Activated B cell treated with CpG ODN at 0.5 μM for 24 hours (primary cell): ENCODE results near the gene ADAM22. TPM values are rescaled to one million over a fixed set of nuclear protein-coding genes. Genes with fewer than 3 reads are reported as not detected.

Experiments used
- ATAC-seq: fragments of 200-7000 bp; cut with Tn5 transposase; one replicate; pipeline ENCODE4 v1.10.0; 2021; ENCODE audit warnings: low read depth, mild to moderate bottlenecking, moderate library complexity
- CTCF ChIA-PET: fragments of 350-600 bp; sonication (Branson Sonifier 250); formaldehyde crosslinking; loops from one replicate; lab custom pipeline; 2021; ENCODE audit warnings: antibody characterized with exemption; lab: Charles Lee
- POLR2A ChIA-PET: fragments of 350-600 bp; sonication (Branson Sonifier 250); formaldehyde crosslinking; loops from one replicate; lab custom pipeline; 2021; ENCODE audit warnings: antibody characterized with exemption; lab: Charles Lee
- DNase-seq: peaks from one replicate; pipeline ENCODE4 v3.0.0; 2022
- H3K27ac Mint-ChIP-seq: one replicate; pipeline ENCODE4 v1.8.0; 2020; ENCODE audit warnings: mixed read lengths
- H3K27me3 Mint-ChIP-seq: one replicate; pipeline ENCODE4 v1.8.0; 2021; ENCODE audit warnings: mixed read lengths
- H3K36me3 Mint-ChIP-seq: one replicate; pipeline ENCODE4 v1.8.0; 2021; ENCODE audit warnings: low read depth, mixed read lengths
- H3K4me1 Mint-ChIP-seq: one replicate; pipeline ENCODE4 v1.8.0; 2021; ENCODE audit warnings: mixed read lengths
- H3K4me3 Mint-ChIP-seq: one replicate; pipeline ENCODE4 v1.8.0; 2020; ENCODE audit warnings: mild to moderate bottlenecking, mixed read lengths
- H3K9me3 Mint-ChIP-seq: one replicate; pipeline ENCODE4 v1.8.0; 2020; ENCODE audit warnings: mixed read lengths
- intact Hi-C: fragments of 100-400 bp; cut with micrococcal nuclease; formaldehyde crosslinking; loops from one replicate; pipeline ENCODE4 v1.15.1; 2024
- total RNA-seq: library from RNA; stranded (reverse); gene quantifications from 2 replicates; pipeline ENCODE4 v1.2.3, GENCODE V29; 2022
- TF ChIP-seq, protein P1 (sequence below): fragments of 200-600 bp; IDR thresholded peaks from one replicate; pipeline ENCODE4 v1.8.0; 2022; ENCODE audit warnings: antibody characterized with exemption, mild to moderate bottlenecking

The ADAM22 gene
- total RNA-seq, 1 donor from 2014 or later, result 0.71 TPM

DNA sequence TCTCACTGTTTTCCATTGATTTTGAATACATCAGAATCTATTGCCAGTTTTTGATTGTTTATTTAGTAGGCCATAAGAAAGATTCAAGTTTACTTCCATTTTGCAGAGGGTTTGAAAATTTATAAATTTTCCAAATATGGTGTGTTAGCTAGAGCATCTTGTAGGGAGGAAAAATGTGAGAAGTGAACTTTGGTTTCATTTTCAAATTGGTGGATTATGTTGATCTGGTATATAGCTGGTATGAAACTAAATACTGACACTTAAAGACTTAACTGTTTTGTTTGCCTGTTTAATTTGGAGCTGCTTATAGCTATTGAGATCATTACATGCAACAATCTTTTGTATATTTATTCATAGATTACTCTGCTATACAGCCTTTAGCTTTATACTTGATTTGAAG lies 108.1 kb downstream of the ADAM22 start:
- POLR2A ChIA-PET, result no interaction called here
- no peaks in the 10 kb centered on the region for H3K27me3 Mint-ChIP-seq
- ATAC-seq, result no peak
- no peaks in the 10 kb centered on the region for H3K36me3 Mint-ChIP-seq
- H3K9me3 Mint-ChIP-seq, result no peaks in the 10 kb centered on the region
- peaks cover 8% of the 10 kb centered on the region for H3K4me1 Mint-ChIP-seq
- no peak overlapping the region for H3K4me3 Mint-ChIP-seq
- DNase-seq, result no peak
- CTCF ChIA-PET, result no interaction called here
- TF ChIP-seq, protein P1, sequence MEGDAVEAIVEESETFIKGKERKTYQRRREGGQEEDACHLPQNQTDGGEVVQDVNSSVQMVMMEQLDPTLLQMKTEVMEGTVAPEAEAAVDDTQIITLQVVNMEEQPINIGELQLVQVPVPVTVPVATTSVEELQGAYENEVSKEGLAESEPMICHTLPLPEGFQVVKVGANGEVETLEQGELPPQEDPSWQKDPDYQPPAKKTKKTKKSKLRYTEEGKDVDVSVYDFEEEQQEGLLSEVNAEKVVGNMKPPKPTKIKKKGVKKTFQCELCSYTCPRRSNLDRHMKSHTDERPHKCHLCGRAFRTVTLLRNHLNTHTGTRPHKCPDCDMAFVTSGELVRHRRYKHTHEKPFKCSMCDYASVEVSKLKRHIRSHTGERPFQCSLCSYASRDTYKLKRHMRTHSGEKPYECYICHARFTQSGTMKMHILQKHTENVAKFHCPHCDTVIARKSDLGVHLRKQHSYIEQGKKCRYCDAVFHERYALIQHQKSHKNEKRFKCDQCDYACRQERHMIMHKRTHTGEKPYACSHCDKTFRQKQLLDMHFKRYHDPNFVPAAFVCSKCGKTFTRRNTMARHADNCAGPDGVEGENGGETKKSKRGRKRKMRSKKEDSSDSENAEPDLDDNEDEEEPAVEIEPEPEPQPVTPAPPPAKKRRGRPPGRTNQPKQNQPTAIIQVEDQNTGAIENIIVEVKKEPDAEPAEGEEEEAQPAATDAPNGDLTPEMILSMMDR, result no peak
- no peak overlapping the region for H3K27ac Mint-ChIP-seq
- intact Hi-C loops, result no loop called here

DNA sequence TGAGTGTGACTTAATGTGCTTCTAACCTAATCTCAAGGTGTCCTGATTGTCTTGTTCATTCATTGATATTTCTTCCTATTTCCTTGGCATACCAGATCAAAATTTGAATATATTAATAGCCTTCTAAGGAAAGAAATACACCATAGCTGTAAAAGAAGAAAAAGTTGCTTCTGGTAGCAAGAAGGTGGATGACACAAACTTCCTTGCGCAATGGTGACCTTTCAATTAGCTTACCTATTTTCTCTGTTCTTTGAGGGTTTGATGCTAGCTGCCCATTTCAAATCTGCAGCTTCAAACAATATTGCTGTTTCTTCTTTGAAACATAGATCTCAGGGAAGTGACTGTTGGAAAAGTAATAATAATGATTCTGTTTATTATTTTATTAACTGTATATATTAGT lies 108.8 kb downstream of the ADAM22 start:
- Mint-ChIP-seq H3K4me3 (no peak overlapping the region), H3K9me3 (no peaks in the 10 kb centered on the region), H3K4me1 (peaks cover 8% of the 10 kb centered on the region), H3K27me3 (no peaks in the 10 kb centered on the region), H3K27ac (no peak overlapping the region), H3K36me3 (no peaks in the 10 kb centered on the region)
- intact Hi-C loops, result no loop called here
- ChIA-PET POLR2A (no interaction called here), CTCF (no interaction called here)
- ATAC-seq (no peak), DNase-seq (no peak)
- TF ChIP-seq, protein P1, result no peak

DNA sequence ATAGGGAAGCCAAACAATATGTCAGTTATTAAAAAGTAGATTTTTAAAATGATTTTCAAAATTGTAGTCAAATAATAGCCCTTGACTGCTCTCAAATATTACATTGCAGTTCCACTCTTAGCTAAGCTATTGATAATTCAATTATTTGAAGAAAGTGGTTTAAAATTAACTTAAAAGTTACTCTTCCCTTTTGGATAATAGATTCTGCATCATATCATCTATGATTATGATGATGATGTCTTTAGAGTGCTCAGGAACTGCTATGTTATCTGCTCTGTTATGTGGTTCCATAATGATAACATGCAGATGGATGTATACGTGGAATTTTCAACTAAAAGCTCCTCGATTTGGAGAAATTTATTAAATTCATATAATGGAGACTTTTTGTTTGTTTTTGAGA lies 110.0 kb downstream of the ADAM22 start:
- TF ChIP-seq, protein P1, result no peak
- no peak for ATAC-seq
- POLR2A ChIA-PET, result no interaction called here
- CTCF ChIA-PET, result no interaction called here
- H3K4me1 Mint-ChIP-seq, result peaks cover 8% of the 10 kb centered on the region
- no peaks in the 10 kb centered on the region for H3K27me3 Mint-ChIP-seq
- H3K9me3 Mint-ChIP-seq, result no peaks in the 10 kb centered on the region
- no peak for DNase-seq
- no peak overlapping the region for H3K4me3 Mint-ChIP-seq
- no peaks in the 10 kb centered on the region for H3K36me3 Mint-ChIP-seq
- intact Hi-C loops, result no loop called here
- H3K27ac Mint-ChIP-seq, result no peak overlapping the region

DNA sequence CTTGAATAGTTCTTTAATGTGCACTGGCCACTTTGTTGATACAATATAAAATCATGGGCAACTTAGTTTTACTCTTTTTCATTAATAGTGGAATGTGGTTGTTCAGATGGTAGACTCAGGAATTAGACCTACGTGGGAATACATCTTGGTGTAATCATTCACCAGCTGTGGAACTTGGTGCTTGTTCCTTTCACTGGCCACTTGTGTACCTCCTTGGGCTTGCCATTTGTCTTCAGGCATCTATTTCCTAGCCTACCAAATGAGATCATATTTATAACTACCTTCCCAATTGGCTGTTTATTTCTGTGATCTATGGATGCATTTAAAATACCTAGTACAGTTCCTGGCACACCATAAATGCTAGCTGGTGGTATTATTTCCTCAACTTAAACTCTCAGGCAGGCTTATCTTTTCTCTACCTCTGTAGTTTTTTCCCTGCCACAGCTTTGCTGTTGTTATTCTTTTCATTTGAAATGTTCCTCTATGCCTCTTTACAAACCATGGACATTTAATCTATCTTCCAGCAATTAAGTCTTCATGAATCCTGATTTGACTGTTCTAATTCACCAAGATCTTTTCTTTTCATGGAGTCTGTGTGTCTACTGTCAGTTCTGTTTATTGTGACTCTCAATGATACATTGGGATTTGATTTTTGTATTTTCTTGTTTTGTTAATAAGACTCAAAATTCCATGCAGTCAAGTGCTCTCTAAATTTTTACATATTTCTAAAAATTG lies 113.0 kb downstream of the ADAM22 start:
- Mint-ChIP-seq H3K4me3 (no peak overlapping the region), H3K4me1 (peaks cover 7% of the 10 kb centered on the region), H3K27ac (no peak overlapping the region), H3K9me3 (no peaks in the 10 kb centered on the region), H3K36me3 (no peaks in the 10 kb centered on the region), H3K27me3 (no peaks in the 10 kb centered on the region)
- POLR2A ChIA-PET, result no interaction called here
- DNase-seq (no peak), ATAC-seq (no peak)
- intact Hi-C loops, result no loop called here
- TF ChIP-seq, protein P1, result no peak
- CTCF ChIA-PET, result no interaction called here

DNA sequence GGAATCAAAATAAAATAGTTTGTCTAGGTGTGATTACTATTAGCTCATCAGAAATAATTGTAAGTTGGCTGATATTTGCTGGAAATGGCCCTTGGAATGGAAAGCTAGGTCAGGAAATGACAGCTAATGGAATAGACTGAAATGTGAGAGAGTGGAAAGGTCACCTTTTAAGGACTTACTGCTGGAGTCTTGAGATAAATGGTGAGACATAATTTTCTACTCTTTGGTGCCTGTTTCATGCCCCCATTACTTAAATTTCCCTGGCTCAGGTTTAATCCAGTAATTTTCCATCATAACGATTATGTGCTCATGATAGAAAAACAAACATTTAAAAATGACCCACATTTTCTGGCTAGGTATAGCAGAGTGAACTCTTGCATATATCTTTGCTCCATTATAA lies 123.6 kb downstream of the ADAM22 start:
- no peaks in the 10 kb centered on the region for H3K36me3 Mint-ChIP-seq
- H3K4me1 Mint-ChIP-seq, result no peaks in the 10 kb centered on the region
- ChIA-PET CTCF (interaction anchor here (0.7 kb wide), 1 partner anchor 542 kb away, joined by 3 read pairs; no protein-coding TSS in a partner anchor), POLR2A (no interaction called here)
- no peak overlapping the region for H3K27ac Mint-ChIP-seq
- H3K27me3 Mint-ChIP-seq, result no peaks in the 10 kb centered on the region
- intact Hi-C loops, result no loop called here
- DNase-seq (no peak), ATAC-seq (no peak)
- no peak overlapping the region for H3K4me3 Mint-ChIP-seq
- TF ChIP-seq, protein P1, result no peak
- H3K9me3 Mint-ChIP-seq, result no peaks in the 10 kb centered on the region
